Neural crest cell (in vitro differentiated cells): ENCODE measurements around the gene ZFYVE9. TPM values are rescaled to one million over a fixed set of nuclear protein-coding genes. Genes with fewer than 3 reads are reported as not detected.

Source experiments
- DNase-seq: peaks from one replicate; pipeline ENCODE4 v3.0.0; 2021; ENCODE audit warnings: low read depth, mixed read lengths, low spot score
- H3K27ac Mint-ChIP-seq: one replicate; pipeline ENCODE4 v1.8.0; 2021; ENCODE audit warnings: mild to moderate bottlenecking, mixed read lengths; ENCODE audit not compliant: unreplicated experiment
- H3K27me3 Mint-ChIP-seq: 2 replicates; pipeline ENCODE4 v1.8.0; 2021; ENCODE audit warnings: low read depth, mild to moderate bottlenecking, mixed read lengths
- H3K36me3 Mint-ChIP-seq: 2 replicates; pipeline ENCODE4 v1.8.0; 2021; ENCODE audit warnings: low read depth, mild to moderate bottlenecking, mixed read lengths
- H3K4me1 Mint-ChIP-seq: 2 replicates; pipeline ENCODE4 v1.8.0; 2021; ENCODE audit warnings: mixed read lengths
- H3K4me3 Mint-ChIP-seq: one replicate; pipeline ENCODE4 v1.8.0; 2021; ENCODE audit warnings: mild to moderate bottlenecking, mixed read lengths
- H3K9me3 Mint-ChIP-seq: 2 replicates; pipeline ENCODE4 v1.8.0; 2021; ENCODE audit warnings: mixed read lengths
- total RNA-seq: library from RNA; stranded (reverse); gene quantifications from 2 replicates; pipeline ENCODE4 v1.2.1, GENCODE V29; 2021
- TF ChIP-seq, protein P1 (sequence below): fragments of 200-600 bp; sonication (generic); conservative IDR thresholded peaks from 2 replicates; pipeline ENCODE4 v1.5.0; 2021; ENCODE audit warnings: antibody characterized with exemption, mild to moderate bottlenecking

Gene ZFYVE9
- total RNA-seq, 1 donor from 2014 or later = 29.7 TPM

GRCh38 chr1:52259886-52260285 is 118.0 kb downstream of the ZFYVE9 start:
- TF ChIP-seq, protein P1, sequence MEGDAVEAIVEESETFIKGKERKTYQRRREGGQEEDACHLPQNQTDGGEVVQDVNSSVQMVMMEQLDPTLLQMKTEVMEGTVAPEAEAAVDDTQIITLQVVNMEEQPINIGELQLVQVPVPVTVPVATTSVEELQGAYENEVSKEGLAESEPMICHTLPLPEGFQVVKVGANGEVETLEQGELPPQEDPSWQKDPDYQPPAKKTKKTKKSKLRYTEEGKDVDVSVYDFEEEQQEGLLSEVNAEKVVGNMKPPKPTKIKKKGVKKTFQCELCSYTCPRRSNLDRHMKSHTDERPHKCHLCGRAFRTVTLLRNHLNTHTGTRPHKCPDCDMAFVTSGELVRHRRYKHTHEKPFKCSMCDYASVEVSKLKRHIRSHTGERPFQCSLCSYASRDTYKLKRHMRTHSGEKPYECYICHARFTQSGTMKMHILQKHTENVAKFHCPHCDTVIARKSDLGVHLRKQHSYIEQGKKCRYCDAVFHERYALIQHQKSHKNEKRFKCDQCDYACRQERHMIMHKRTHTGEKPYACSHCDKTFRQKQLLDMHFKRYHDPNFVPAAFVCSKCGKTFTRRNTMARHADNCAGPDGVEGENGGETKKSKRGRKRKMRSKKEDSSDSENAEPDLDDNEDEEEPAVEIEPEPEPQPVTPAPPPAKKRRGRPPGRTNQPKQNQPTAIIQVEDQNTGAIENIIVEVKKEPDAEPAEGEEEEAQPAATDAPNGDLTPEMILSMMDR = no peak
- Mint-ChIP-seq H3K9me3 (no peaks in the 10 kb centered on the region), H3K27ac (no peak overlapping the region), H3K36me3 (peaks cover 2% of the 10 kb centered on the region), H3K27me3 (no peaks in the 10 kb centered on the region), H3K4me3 (no peak overlapping the region), H3K4me1 (peaks cover 4% of the 10 kb centered on the region)
- no peak for DNase-seq

GRCh38 chr1:52263153-52263910 is 121.4 kb downstream of the ZFYVE9 start:
- TF ChIP-seq, protein P1 = no peak
- no peak overlapping the region for H3K4me3 Mint-ChIP-seq
- H3K27me3 Mint-ChIP-seq = no peaks in the 10 kb centered on the region
- no peak overlapping the region for H3K27ac Mint-ChIP-seq
- H3K9me3 Mint-ChIP-seq = no peaks in the 10 kb centered on the region
- peaks cover 2% of the 10 kb centered on the region for H3K36me3 Mint-ChIP-seq
- peaks cover 4% of the 10 kb centered on the region for H3K4me1 Mint-ChIP-seq
- no peak for DNase-seq

DNA sequence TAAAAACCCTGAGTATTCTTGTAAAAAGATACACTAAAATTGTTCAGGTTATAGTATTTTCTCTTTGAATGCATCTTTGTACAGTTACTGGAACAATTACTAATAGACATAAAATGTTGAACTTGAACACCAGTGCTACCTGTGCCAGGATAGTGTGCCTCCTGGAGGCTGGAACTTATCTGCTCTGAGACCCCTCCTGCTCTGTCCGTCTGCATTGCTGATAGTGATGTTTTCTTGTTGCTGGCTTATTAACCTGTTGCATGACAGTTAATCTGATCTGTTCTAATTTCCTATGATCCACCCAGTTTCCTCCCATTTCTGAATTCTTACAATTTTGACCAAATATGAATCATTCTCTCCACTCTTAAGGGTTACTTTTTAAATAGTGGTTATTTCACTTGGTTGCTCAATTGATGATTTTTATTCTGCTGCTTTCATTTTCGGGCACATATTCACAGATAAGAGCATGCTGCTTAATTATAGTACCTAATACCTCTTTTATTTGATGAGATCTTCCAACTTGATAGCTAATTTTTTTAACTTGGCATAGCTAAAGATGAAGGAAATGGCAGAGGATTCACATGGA is 122.7 kb downstream of the ZFYVE9 start:
- no peak overlapping the region for H3K27ac Mint-ChIP-seq

DNA sequence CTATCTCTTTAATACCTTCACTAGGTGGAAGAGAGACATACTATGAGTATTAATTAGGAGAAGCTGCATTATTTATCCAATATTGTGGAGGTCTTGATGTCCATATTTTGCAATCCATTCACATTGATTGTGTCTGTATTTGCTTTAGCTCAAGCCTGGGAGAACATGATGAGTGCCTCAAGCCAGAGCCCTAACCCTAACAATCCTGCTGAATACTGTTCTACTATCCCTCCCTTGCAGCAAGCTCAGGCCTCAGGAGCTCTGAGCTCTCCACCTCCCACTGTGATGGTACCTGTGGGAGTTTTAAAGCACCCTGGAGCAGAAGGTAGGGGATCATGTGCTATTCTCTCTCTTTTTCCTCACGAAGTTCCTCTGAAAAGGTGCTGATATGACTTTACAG is 124.6 kb downstream of the ZFYVE9 start:
- no peak for DNase-seq
- Mint-ChIP-seq H3K4me3 (no peak overlapping the region), H3K4me1 (peaks cover 4% of the 10 kb centered on the region), H3K27me3 (no peaks in the 10 kb centered on the region), H3K27ac (no peak overlapping the region), H3K36me3 (peaks cover 7% of the 10 kb centered on the region), H3K9me3 (no peaks in the 10 kb centered on the region)
- TF ChIP-seq, protein P1 = no peak

More for the DNA sequence above, 122.7 kb downstream of the ZFYVE9 start:
- H3K27me3 Mint-ChIP-seq = no peaks in the 10 kb centered on the region
- H3K4me3 Mint-ChIP-seq = no peak overlapping the region
- TF ChIP-seq, protein P1 = no peak
- no peak for DNase-seq
- no peaks in the 10 kb centered on the region for H3K9me3 Mint-ChIP-seq
- peaks cover 5% of the 10 kb centered on the region for H3K36me3 Mint-ChIP-seq
- H3K4me1 Mint-ChIP-seq = peaks cover 4% of the 10 kb centered on the region

- Mint-ChIP-seq H3K9me3 (no peaks in the 10 kb centered on the region), H3K27me3 (no peaks in the 10 kb centered on the region), H3K27ac (no peak overlapping the region), H3K36me3 (peaks cover 7% of the 10 kb centered on the region), H3K4me3 (no peak overlapping the region), H3K4me1 (peaks cover under 1% of the 10 kb centered on the region)
- DNase-seq = no peak
- TF ChIP-seq, protein P1 = no peak
These were observed 126.5 kb downstream of the ZFYVE9 start for GRCh38 chr1:52268372-52268771.
